Activated naive CD4-positive, alpha-beta T cell treated with anti-CD3 and anti-CD28 coated beads, Interleukin-2, amount 50 U/mL, for 72 hours (primary cell): ENCODE measurements around the gene RIMS1. TPM values are rescaled to one million over a fixed set of nuclear protein-coding genes. Genes with fewer than 3 reads are reported as not detected.
"Not testable (repeated sequence)": the region's sequence is repeated elsewhere in the genome, so short reads cannot be mapped to it uniquely, and the experiment has no call there.

Experiments
- ATAC-seq, 2 donors: fragments of 150-1000 bp; cut with Tn5 transposase; 2 replicates each; pipeline ENCODE4 v1.10.0; 2021; ENCODE audit warnings: mild to moderate bottlenecking in 2 of 2, moderate library complexity in 2 of 2
- DNase-seq, 2 donors: peaks; one replicate each; pipeline ENCODE4 v3.0.0; 2021 to 2022; ENCODE audit warnings: low spot score in 2 of 2
- H3K27ac Mint-ChIP-seq, 2 donors: one replicate each; pipeline ENCODE4 v1.8.0; 2022; ENCODE audit warnings: mild to moderate bottlenecking in 2 of 2, mixed read lengths in 2 of 2
- H3K36me3 Mint-ChIP-seq, 2 donors: one replicate each; pipeline ENCODE4 v1.8.0; 2022; ENCODE audit warnings: mixed read lengths in 2 of 2
- H3K9me3 Mint-ChIP-seq, 2 donors: one replicate each; pipeline ENCODE4 v1.8.0; 2022; ENCODE audit warnings: mixed read lengths in 2 of 2
- total RNA-seq, 2 donors: library from RNA; stranded (reverse); gene quantifications; one replicate each; pipeline ENCODE4 v1.2.3, GENCODE V29; 2022

RIMS1 gene
- total RNA-seq, 2 donors from 2014 or later, result not detected

DNA sequence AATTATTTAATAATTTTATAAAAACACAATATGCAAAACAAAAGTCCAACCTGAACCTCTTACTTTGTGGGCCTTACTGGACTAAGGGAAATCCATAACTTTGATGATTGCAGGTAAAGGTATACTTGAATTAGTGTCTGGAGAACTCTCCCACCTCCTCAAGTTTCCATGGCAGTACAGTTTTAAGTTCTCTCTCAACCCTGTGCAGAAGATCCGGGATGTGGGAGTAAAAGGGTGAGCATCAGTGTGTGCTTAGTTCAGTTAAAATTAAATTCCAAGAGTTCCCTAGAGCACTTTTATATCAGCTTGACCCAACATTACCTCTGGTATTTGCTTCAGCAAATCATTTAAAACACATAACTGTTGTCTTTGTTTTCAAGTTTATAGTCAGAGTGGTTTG, 47.5 kb downstream of the RIMS1 start:
- Mint-ChIP-seq H3K9me3 (peaks cover 3 to 21% of the 10 kb centered on the region in 2 donors), H3K27ac (no peak overlapping the region), H3K36me3 (no peaks in the 10 kb centered on the region)
- no peak for DNase-seq
- no peak for ATAC-seq

GRCh38 chr6:71965404-71965803, 79.1 kb downstream of the RIMS1 start:
- no peak overlapping the region for H3K27ac Mint-ChIP-seq
- H3K9me3 Mint-ChIP-seq, result peaks cover 4 to 9% of the 10 kb centered on the region in 2 donors
- H3K36me3 Mint-ChIP-seq, result no peaks in the 10 kb centered on the region
- ATAC-seq (no peak), DNase-seq (no peak)

- Mint-ChIP-seq H3K27ac (no peak overlapping the region), H3K36me3 (no peaks in the 10 kb centered on the region), H3K9me3 (peaks cover 9% of the 10 kb centered on the region in 2 donors)
These were observed 81.1 kb downstream of the RIMS1 start for GRCh38 chr6:71967436-71967835.

GRCh38 chr6:71977884-71978283, 91.5 kb downstream of the RIMS1 start:
- no peak for DNase-seq
- Mint-ChIP-seq H3K27ac (no peak overlapping the region), H3K9me3 (peaks cover 4 to 17% of the 10 kb centered on the region in 2 donors), H3K36me3 (no peaks in the 10 kb centered on the region)
- ATAC-seq, result no peak

More at GRCh38 chr6:71967436-71967835, 81.1 kb downstream of the RIMS1 start:
- no peak for ATAC-seq
- no peak for DNase-seq

GRCh38 chr6:71979911-71980310, 93.6 kb downstream of the RIMS1 start:
- Mint-ChIP-seq H3K36me3 (no peaks in the 10 kb centered on the region), H3K9me3 (peaks cover 4 to 12% of the 10 kb centered on the region in 2 donors), H3K27ac (no peak overlapping the region)
- ATAC-seq (no peak), DNase-seq (no peak)

DNA sequence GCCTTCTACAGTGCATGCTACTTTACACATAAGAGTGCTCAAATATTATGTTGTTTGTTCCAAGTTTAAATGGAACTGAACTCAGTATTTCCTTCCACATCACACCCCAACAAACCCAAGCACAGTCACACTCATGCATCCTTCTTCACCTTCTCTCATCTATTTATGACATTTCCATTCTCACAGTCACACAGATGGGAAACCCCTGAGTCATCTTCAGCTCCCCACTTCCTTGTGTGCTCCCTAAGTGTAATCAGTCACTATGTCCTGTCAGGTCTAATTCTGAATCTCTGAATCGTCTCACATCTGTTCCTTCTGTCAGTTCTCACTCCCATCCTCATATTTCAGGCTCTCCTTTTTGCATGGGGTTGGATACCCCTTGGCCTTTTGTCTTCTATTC, 96.0 kb downstream of the RIMS1 start:
- H3K9me3 Mint-ChIP-seq, result peaks cover 2 to 15% of the 10 kb centered on the region in 2 donors
- H3K27ac Mint-ChIP-seq, result no peak overlapping the region
- peak in 1 of 2 donors; percentile 16 for ATAC-seq
- no peak for DNase-seq
- H3K36me3 Mint-ChIP-seq, result no peaks in the 10 kb centered on the region

GRCh38 chr6:71983131-71983530, 96.8 kb downstream of the RIMS1 start:
- Mint-ChIP-seq H3K9me3 (peaks cover 0 to 9% of the 10 kb centered on the region in 2 donors), H3K36me3 (no peaks in the 10 kb centered on the region), H3K27ac (no peak overlapping the region)
- ATAC-seq (no peak), DNase-seq (no peak)

DNA sequence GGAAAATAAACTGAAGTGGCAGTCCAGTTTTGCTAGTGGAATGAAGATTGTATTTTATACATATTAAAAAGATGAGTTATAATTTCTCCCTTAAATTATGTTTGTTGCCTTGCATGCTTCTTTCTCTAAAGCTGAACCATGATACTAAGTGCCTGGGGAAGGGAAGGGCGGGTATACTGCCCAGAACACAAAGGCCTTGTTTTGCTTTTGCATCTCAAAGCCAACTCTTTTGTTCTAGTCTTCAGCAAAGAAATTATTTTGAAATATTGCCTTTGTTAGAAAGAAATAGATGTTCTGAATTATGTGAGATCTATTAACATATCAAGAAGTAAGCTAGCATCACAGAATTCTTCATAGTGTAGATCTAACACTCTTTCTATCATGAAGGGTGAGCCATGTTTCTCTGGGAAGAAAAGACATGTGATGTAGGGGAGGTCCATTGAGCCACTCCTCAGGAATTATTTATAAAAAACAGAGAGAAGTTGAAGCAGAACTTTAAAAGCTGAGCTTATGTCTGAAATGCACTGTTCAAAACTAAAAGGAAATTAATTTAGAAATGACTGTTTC, 108.4 kb downstream of the RIMS1 start:
- ATAC-seq (no peak), DNase-seq (no peak)
- Mint-ChIP-seq H3K36me3 (no peaks in the 10 kb centered on the region), H3K27ac (no peak overlapping the region), H3K9me3 (no peaks in the 10 kb centered on the region)

GRCh38 chr6:71997341-71997740, 111.0 kb downstream of the RIMS1 start:
- Mint-ChIP-seq H3K27ac (no peak overlapping the region), H3K36me3 (no peaks in the 10 kb centered on the region), H3K9me3 (no peaks in the 10 kb centered on the region)
- ATAC-seq (no peak), DNase-seq (no peak)

DNA sequence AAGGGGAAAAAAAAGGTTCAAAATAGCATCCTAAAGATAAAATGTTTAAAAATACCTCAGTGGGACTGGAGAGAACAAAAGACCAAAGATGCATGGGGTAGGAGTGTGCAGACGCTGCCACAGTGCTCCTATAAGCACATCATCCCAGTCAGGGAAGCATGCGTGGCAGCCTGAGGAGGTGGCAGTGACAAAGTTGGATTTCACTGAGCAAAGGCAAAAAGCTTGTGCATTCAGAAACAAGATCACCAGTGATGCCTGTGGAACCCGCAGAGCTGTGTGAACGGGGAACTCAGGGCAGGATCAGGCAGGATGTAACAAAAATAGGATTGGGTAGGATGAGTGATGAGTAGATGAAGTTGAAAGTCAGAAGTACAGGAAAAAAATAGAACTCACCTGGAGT, 116.1 kb downstream of the RIMS1 start:
- no peak for DNase-seq
- Mint-ChIP-seq H3K27ac (no peak overlapping the region), H3K9me3 (peaks cover 3 to 8% of the 10 kb centered on the region in 2 donors), H3K36me3 (peaks cover 0 to 12% of the 10 kb centered on the region in 2 donors)
- no peak for ATAC-seq

DNA sequence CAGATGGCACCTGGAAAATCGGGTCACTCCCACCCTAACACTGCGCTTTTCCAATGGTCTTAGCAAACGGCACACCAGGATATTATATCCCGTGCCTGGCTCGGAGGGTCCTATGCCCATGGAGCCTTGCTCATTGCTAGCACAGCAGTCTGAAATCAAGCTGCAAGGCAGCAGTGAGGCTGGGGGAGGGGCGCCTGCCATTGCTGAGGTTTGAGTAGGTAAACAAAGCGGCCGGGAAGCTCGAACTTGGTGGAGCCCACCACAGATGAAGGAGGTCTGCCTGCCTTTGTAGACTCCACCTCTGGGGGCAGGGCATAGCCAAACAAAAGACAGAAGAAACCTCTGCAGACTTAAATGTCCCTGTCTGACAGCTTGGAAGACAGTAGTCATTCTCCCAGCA, 120.2 kb downstream of the RIMS1 start:
- H3K27ac Mint-ChIP-seq, DNase-seq, ATAC-seq: not testable (repeated sequence)
- H3K9me3 Mint-ChIP-seq, result peaks cover 8 to 11% of the 10 kb centered on the region in 2 donors
- peaks cover 0 to 12% of the 10 kb centered on the region in 2 donors for H3K36me3 Mint-ChIP-seq

DNA sequence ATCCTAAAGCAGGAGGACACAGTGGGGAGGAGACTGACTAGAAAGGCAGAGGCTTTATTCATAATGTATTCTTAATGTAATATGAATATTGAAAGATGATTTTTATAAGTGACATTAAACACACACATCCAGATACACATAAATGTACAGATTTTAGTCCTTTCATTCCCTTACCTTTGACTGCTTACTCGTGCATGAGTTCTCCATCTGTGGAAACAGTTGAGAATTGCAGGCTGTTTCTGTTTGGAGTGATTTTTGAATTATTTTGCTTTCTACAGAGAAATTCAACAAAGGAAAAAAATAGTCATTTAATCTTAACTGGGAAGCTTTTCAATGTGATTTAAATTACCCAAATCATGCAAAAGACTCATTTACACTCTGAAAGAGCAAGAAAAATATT, 136.5 kb downstream of the RIMS1 start:
- ATAC-seq (no peak), DNase-seq (no peak)
- Mint-ChIP-seq H3K36me3 (no peaks in the 10 kb centered on the region), H3K27ac (no peak overlapping the region), H3K9me3 (peaks cover 4 to 11% of the 10 kb centered on the region in 2 donors)

DNA sequence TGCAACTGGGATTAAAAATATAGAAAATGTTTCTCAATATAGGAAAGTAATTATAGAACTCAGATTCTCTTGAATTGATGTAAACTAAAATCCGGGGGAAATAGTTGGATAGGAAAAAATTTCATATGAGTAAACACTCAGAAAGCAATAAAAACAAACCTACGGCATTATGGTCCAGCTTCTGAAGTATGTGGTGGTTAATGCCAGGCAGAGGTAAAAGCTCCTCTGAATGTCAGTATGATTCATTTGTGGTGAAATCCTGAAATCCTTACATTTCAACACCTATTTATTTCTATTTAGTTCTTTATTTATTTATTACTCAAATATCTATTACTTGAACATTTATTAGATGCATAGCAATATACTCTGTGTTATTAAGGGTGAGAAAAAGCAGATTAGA, 145.1 kb downstream of the RIMS1 start:
- ATAC-seq, result no peak
- DNase-seq, result no peak
- Mint-ChIP-seq H3K27ac (no peak overlapping the region), H3K9me3 (no peaks in the 10 kb centered on the region), H3K36me3 (no peaks in the 10 kb centered on the region)

DNA sequence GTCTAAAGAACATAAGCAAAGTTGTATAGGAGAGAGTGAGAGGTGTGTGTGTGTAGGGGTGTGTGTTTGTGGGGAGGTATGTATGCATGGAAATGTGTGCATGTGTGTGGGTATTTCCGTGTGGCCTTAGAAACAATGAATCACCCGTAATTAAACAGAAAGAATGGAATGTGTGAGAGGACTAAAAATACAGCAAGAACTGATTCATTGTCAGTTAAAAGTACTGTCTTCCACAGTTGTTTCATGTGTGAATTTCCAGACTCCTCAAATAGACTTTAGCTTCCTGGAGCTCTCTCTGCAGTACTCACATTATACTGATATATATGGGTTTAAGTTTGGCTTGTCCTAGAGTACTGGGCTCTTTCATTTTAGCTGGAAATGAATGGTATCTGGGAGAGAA, 145.7 kb downstream of the RIMS1 start:
- Mint-ChIP-seq H3K9me3 (no peaks in the 10 kb centered on the region), H3K27ac (no peak overlapping the region), H3K36me3 (no peaks in the 10 kb centered on the region)
- no peak for DNase-seq
- ATAC-seq, result no peak

DNA sequence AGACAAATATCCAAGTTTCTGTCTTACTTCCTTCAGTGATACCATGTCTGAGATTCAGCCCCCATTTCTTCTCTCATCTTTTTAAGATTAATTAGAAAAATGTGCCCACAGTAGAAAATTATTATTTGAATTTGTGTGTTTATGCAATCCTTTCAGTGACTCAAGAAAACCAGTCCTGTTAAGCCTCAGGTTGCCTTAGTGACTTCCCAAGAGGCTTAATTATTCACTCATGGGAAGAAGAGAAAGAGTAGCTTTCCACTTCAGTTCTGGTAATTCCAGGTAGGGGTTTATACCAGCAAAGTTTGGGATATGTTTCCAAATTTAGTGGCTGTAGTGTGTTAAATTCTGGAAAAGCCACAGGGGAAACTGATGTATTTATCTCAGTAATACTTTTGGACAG, 149.1 kb downstream of the RIMS1 start:
- Mint-ChIP-seq H3K27ac (no peak overlapping the region), H3K9me3 (no peaks in the 10 kb centered on the region), H3K36me3 (no peaks in the 10 kb centered on the region)
- ATAC-seq, result no peak
- DNase-seq, result no peak

DNA sequence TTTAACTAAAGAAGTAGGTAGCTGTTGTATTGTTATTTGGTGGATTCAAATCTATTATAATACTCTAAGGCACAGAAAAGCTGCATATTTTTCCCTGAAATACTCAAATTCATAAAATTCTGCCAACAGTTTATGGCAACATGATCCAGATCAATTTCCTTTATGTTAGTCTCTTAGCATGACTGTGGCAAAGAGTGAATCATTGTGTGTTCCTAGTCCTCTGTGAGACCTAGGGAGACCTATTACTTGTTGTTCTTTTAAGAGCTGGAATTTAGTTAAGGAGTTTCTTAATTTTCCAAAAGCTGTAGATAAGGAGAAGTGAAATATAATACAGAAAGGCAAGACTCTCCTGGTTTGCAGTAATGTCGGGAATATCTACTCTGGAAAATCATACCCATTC, 149.6 kb downstream of the RIMS1 start:
- H3K9me3 Mint-ChIP-seq, result no peaks in the 10 kb centered on the region
- ATAC-seq, result no peak
- H3K27ac Mint-ChIP-seq, result no peak overlapping the region
- H3K36me3 Mint-ChIP-seq, result no peaks in the 10 kb centered on the region
- DNase-seq, result no peak

DNA sequence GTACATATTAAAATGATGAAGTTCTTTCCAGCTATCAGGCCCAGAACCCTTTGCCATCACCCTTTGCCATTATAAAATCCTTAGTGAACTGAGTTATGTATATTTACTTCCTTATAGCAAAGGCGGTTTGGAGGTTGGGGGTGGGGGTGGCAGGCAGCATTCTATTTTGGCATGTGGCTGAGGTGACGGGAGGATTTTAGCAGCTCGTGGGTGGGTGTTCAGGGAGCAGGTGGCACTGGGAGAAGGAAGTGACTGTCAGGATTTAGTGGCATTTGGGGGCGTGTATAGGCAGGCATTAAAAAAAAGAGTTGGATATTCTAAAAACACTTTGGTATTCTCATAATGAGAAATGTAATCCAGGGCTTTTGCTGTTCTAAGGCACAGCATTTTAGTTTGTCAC, 150.7 kb downstream of the RIMS1 start:
- Mint-ChIP-seq H3K36me3 (no peaks in the 10 kb centered on the region), H3K9me3 (no peaks in the 10 kb centered on the region), H3K27ac (no peak overlapping the region)
- DNase-seq (no peak), ATAC-seq (no peak)

- no peaks in the 10 kb centered on the region for H3K36me3 Mint-ChIP-seq
- no peaks in the 10 kb centered on the region for H3K9me3 Mint-ChIP-seq
- DNase-seq, result no peak
- no peak for ATAC-seq
- no peak overlapping the region for H3K27ac Mint-ChIP-seq
These were observed 153.8 kb downstream of the RIMS1 start for GRCh38 chr6:72040111-72040510.

DNA sequence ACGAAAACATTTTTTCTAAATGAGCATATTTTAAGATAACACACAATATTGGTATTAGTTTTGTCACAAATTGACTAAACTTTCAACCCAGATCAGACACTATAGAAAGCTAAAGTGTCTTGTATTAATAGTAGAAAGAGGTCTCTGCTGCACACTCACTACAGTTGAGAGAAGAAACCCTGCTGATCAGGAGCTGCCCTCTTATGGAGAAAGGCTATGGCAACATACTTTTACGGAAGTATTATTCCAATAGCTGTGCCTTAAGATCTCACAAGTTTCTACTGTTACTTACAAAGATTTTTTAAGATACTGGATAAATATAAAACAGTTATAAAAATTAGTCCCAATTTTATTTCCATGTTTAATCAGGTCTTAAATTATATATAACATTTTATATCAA, 155.7 kb downstream of the RIMS1 start:
- H3K27ac Mint-ChIP-seq, result no peak overlapping the region
- H3K36me3 Mint-ChIP-seq, result no peaks in the 10 kb centered on the region
- H3K9me3 Mint-ChIP-seq, result no peaks in the 10 kb centered on the region
- ATAC-seq, result no peak
- no peak for DNase-seq
